Measurements from ENCODE around the gene CACNA2D3.

GRCh38 chr3:54176106-54176505 lies 53.8 kb downstream of the CACNA2D3 start:
- TF ChIP-seq SUZ12 (IDR thresholded peaks at IDR 0.05) = no peak
- no peak for TF ChIP-seq NFRKB (IDR thresholded peaks at IDR 0.05)
- no peak for TF ChIP-seq BHLHE40 (IDR thresholded peaks at IDR 0.05; ENCODE audit: borderline replicate concordance)
- TF ChIP-seq PKNOX1 (IDR thresholded peaks at IDR 0.05) = no peak
- TF ChIP-seq CTBP1 (IDR thresholded peaks at IDR 0.05; ENCODE audit: borderline replicate concordance) = no peak
- no peak for TF ChIP-seq FOXA1 (IDR thresholded peaks at IDR 0.05)

All from HEK293T (cell line).